OCI-LY1 (cell line): ENCODE measurements around the gene PRCP.

ENCODE experiments used
- EZH2 ChIP-seq: fragments of 200-600 bp; sonication (generic), shearing (Covaris generic); IDR thresholded peaks from 2 replicates; pipeline ENCODE4 v1.8.0; 2017; ENCODE audit warnings: borderline replicate concordance, mixed run types, mild to moderate bottlenecking, antibody characterized with exemption, low read length, moderate library complexity, mixed read lengths
- TF ChIP-seq, protein P1 (sequence below): fragments of 200-600 bp; sonication (generic), shearing (Covaris generic); IDR thresholded peaks from 2 replicates; pipeline ENCODE4 v1.5.1; 2017; ENCODE audit warnings: mild to moderate bottlenecking, antibody characterized with exemption, low read length, moderate library complexity, mixed read lengths

DNA sequence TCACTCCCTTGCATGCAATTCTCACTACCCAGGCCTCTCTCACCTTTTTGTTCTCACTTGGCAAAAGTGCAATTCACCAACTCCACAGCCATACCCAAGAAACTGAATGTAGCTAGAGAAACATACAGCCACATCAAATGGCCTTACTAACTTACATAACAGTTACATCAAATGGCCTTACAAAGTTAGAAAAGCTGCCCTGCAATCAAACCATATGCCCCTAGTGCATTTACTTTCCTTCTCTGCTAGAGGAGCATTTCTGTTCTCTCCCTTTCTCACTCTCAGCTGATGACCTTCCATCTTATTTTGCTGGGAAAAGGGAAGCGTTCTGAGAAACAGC, 10.3 kb downstream of the PRCP start:
- TF ChIP-seq, protein P1, sequence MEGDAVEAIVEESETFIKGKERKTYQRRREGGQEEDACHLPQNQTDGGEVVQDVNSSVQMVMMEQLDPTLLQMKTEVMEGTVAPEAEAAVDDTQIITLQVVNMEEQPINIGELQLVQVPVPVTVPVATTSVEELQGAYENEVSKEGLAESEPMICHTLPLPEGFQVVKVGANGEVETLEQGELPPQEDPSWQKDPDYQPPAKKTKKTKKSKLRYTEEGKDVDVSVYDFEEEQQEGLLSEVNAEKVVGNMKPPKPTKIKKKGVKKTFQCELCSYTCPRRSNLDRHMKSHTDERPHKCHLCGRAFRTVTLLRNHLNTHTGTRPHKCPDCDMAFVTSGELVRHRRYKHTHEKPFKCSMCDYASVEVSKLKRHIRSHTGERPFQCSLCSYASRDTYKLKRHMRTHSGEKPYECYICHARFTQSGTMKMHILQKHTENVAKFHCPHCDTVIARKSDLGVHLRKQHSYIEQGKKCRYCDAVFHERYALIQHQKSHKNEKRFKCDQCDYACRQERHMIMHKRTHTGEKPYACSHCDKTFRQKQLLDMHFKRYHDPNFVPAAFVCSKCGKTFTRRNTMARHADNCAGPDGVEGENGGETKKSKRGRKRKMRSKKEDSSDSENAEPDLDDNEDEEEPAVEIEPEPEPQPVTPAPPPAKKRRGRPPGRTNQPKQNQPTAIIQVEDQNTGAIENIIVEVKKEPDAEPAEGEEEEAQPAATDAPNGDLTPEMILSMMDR, result no peak
- TF ChIP-seq EZH2, result no peak
